GM21528 (cell line): ENCODE results near the gene UBE2V1.
"Not testable (repeated sequence)": the region's sequence is repeated elsewhere in the genome, so short reads cannot be mapped to it uniquely, and the experiment has no call there.

ENCODE experiments used
- ATAC-seq: cut with Tn5 transposase; IDR thresholded peaks from one replicate; pipeline ENCODE4 v1.9.1; 2021; ENCODE audit warnings: mild to moderate bottlenecking, moderate library complexity; ENCODE audit not compliant: unreplicated experiment, low FRiP score

The UBE2V1 gene

DNA sequence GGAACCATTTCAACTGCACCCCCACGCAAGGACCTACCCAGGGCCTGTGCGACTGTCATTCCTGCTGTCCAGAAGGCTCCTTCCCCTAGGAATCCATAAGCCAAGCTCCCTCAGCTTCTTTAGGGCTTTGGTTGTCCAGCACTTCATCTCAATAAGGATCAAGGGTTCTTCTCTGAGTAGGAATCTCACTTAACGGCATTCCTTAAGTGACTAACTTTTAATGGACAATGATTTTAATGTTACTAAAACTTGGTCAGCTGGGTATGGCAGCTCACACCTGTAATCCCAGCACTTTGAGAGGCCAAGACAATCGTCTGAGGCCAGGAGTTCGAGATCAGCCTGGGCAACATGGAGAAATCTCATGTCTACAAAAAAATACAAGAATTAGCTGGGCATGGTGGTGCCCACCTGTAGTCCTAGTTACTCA is 13.4 kb downstream of the UBE2V1 start:
- no peak for ATAC-seq

GRCh38 chr20:50099113-50099512 is 13.8 kb downstream of the UBE2V1 start:
- no peak for ATAC-seq

DNA sequence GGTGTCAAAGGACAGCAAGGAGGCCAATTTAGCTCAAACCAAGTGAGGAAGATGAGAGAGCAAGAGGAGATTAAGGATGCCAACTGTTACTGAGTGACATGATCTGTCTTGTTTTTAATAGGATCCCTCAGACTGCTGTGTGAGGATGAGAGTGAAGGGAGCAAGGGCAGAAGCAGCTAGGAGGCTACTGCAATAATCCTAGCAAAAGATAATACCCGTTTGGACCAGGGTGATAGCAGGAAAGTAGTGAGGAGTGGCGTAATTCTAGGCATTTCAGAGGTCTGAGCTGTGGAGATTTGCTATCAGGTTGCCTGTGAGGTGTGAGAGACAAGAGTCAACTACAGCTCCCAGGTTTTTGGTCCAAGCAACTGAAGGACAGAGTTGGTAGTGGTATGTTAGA is 14.7 kb downstream of the UBE2V1 start:
- no peak for ATAC-seq

GRCh38 chr20:50097843-50098242 is 15.1 kb downstream of the UBE2V1 start:
- no peak for ATAC-seq

- no peak for ATAC-seq
These were observed 16.7 kb downstream of the UBE2V1 start for GRCh38 chr20:50096237-50096636.

DNA sequence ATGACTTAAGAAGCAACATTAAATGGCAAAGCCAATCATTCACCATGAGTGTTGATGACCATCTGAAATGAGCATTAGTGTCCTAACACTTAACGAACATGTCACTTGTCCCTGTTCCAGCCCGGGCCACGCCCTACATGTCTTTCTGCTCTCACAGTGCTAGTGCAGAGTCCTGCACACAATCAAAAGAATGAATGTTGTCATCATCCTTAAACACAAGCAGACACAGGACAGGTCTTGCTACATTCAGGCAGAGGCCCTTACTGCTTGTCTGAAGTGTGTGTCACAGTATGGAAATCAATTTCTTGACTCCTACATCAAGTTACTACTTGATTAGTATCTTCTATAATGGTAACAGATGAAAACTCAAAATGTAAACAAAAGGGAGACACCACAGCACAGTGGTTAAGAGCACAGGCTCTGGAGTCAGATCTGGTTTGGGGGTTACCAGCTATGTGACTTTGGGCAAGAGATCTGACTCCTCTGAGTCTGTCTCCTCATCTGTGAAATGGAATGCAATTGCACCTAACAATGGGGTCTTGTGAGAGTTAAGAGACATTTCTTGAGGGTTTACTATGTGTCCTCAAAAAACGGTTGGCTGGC is 17.4 kb downstream of the UBE2V1 start:
- ATAC-seq: no peak

- ATAC-seq: no peak
These were observed 18.4 kb downstream of the UBE2V1 start for GRCh38 chr20:50094522-50094921.

DNA sequence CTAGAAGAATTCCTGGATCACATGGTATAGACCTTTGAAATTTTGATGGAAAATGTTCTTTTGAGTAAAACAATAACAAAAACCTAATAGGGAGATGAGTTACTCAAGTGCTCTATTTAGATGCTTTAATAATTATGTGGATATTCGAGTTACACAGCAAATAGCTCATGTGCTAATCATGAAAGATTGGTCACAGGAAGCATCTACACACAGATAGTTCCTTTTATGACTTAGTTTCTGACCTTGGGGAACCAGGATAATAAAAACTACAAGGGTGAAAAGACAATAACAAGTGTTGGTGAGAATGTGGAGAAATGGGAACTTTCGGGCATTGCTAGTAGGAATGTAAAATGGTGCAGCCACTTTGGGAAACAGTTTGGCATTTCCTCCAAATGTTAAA is 19.7 kb downstream of the UBE2V1 start:
- ATAC-seq: no peak

DNA sequence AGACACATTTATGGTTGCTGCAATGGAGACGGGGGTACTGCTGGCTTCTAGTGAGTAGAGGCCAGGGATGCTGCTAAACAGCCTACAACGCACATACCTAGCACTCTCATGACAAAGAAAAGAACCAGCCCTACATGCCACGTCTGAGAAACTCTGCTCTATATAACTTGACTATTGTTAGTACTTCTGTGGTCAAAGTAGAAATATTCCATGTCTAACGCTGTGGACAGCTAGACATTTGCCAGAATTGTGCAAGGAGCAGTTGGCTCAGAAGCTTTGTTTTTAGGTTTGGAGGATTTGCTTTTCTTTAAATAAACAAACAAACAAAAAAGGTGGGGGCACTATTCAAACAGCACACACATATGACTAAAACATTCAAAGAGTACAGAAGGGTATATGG is 20.5 kb downstream of the UBE2V1 start:
- ATAC-seq: no peak

DNA sequence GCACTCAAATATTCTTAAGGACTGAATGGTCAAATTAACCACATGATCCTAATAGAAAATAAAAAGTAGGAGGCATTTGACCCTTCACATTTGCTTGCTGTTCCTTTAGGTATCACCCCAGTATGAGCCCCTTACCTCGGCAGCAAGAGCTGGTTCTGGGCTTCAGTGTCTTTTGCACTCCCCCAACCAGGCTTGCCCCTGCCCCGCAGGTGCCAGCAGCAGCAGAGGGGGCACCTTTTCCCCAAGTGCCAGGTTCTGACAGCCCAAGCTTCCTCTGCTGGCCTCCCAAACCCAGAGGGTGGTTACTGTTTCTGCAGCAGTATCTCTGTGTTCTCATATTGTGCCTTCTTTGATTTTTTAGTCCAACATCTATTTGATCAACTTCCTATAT is 23.2 kb downstream of the UBE2V1 start:
- no peak for ATAC-seq

DNA sequence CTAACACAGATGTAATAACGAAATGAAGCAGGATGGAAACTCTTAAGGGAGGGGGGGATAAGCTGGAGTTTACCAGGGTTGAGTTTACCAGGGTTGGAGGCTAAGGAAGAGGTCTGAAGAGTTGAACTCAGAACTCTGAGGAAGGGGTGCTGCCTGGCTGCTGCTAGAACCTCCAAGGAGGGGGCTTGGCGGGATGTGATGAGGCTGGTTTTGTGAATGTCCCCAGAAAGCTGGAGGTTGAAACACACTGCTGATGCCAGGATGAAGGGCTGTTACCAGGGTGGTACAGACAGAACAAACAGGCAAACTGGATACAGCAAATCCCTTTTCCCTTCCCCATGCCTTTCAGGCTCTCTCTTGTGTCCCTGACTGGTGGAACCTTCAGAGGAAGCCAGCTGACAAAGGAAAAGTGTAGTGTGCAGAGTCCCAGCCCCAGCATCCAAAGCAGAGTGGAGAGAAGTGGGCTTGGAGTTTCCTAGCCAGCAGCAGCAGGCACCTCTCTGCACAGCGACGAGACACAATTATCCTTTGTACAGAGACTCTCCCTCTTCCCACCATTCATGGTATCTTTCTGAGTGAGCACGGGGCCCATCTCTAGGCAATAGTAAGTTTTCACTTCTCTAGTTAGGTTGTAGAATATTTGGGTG is 23.7 kb downstream of the UBE2V1 start:
- ATAC-seq: no peak

- no peak for ATAC-seq
These were observed 24.9 kb downstream of the UBE2V1 start for GRCh38 chr20:50088022-50088421.

DNA sequence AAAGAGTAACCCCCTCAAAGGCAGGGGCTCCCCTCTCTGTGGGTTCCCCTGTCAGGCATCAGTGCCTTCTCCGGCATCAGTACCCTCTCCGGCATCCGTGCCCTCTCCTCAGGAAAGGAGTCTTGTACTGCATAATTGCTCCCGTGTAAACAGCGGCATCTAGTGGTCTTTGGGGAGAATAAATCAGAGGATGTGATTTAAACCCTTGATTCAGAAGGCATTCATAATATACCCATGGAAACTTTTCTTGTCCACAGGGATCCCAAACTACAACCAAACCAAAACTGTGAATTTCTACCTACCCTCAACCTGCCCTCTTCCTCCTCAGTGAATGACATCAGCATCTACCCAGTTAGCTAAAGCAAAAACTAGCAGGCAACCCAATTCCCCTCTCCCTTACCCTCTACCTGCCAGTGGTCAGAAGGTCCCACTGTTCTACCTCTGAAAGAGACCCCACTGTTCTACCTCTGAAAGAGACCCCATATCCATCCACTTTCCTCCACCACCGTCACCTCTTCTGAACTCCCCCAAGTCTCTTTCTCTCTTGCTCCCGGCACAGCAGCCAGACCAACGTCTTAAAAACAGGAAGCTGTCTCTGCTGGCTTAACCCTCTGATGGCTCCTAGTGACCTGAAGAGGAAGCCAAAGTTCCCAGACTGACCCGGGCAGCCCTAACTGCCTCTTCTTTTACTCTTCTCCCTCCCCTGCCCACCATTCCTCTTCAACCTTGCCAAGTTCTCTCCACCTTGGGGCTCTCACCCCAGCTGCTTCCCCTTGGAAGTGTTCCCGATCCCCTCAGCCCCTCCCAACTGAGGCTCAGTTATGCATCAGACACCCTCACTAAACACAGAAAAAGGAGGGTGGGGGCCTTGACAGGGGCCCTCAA is 27.2 kb downstream of the UBE2V1 start:
- ATAC-seq: no peak

DNA sequence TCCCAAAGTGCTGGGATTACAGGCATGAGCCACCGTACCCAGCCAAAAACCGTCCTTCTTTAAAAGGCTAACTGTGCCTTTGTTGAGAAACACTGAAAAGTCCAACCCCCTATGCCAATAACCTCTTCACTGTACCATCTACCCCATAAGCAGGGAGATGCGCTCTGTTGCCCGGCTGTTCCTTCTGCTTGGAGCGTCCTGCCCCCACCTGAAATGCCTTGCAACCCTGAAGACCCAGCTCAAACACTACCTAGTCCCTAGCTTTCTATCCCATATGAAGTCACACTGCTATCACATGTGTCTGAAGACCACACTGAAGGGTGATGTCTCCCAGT is 27.8 kb downstream of the UBE2V1 start:
- no peak for ATAC-seq

GRCh38 chr20:50083034-50083433 is 29.9 kb downstream of the UBE2V1 start:
- no peak for ATAC-seq

DNA sequence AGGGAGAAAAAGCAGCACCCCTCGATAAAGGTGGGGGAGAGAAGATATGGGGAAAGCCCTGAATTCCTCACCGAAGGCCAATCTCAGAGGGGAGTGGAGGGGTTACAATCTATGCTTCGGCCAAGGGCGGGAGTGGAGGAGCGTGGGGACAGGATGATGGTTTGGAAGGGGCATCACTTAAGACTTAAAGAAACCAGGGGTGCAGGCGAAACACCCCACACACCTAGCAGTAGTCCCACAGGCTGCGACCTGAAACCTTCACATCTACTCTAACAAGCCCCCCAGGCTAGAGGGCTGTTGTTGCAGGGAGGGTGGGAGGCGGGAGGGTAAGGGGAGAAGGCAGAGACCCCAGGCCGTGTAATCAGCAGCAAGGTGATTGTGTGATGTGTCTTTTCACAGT is 30.9 kb downstream of the UBE2V1 start:
- ATAC-seq: not testable (repeated sequence)

GRCh38 chr20:50077818-50078601 is 34.9 kb downstream of the UBE2V1 start:
- ATAC-seq: no peak

- ATAC-seq: no peak
These were observed 39.5 kb downstream of the UBE2V1 start for GRCh38 chr20:50073500-50073899.

GRCh38 chr20:50071039-50071888 is 41.7 kb downstream of the UBE2V1 start:
- peak; percentile 72 for ATAC-seq

DNA sequence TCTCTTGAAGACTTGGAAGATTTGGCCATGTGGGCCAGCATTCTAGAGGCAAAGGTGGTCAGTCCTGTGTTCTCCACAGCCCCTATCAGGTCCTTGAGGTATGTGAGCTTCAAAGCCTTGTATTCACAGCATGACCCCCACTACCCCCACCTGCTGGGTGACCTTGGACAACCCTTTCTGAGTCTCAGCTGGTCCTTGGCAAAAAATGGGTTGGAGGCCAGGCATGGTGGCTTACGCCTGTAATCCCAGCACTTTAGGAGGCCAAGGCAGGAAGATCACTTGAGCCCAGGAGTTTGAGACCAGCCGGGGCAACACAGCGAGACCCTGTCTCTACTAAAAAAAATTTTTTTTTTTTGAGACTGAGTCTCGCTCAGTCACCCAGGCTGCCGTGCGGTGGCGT is 42.6 kb downstream of the UBE2V1 start:
- no peak for ATAC-seq
